H1 (cell line): ENCODE results near the gene FAM222B. TPM values are rescaled to one million over a fixed set of nuclear protein-coding genes. Genes with fewer than 3 reads are reported as not detected.
"Not testable (repeated sequence)": the region's sequence is repeated elsewhere in the genome, so short reads cannot be mapped to it uniquely, and the experiment has no call there.

Experiments
- CTCF ChIA-PET: fragments of 300-600 bp; sonication (Branson Sonifier 250); formaldehyde crosslinking; loops from one replicate; lab custom pipeline; 2021; ENCODE audit not compliant: partially characterized antibody; lab: Charles Lee
- POLR2A ChIA-PET: fragments of 300-600 bp; sonication (Branson Sonifier 250); formaldehyde crosslinking; loops from one replicate; lab custom pipeline; 2021; ENCODE audit warnings: inconsistent platforms; ENCODE audit not compliant: partially characterized antibody; lab: Charles Lee
- DNase-seq, 2 experiments: peaks; one replicate each; pipeline versions ENCODE4 v3.0.0 to v3.0.0-alpha.2; 2010 to 2022; ENCODE audit warnings: low spot score in 2 of 2, low read depth in 1 of 2, mixed read lengths in 1 of 2
- FAIRE-seq: peaks from 2 replicates; lab custom pipeline; 2011; peaks lifted over from hg19 to GRCh38; lab: Jason Lieb, UNC
- H2AFZ ChIP-seq: 2 replicates; pipeline ENCODE4 v1.8.1; 2012; ENCODE audit warnings: low read length, inconsistent platforms
- H2AK5ac ChIP-seq: 2 replicates; pipeline ENCODE4 v1.6.1; 2013; ENCODE audit warnings: low read depth, low read length
- H2BK120ac ChIP-seq: replicated peaks from 2 replicates; pipeline ENCODE3; 2013; ENCODE audit warnings: low read depth, low read length, inconsistent platforms
- H2BK12ac ChIP-seq: 2 replicates; pipeline ENCODE4 v1.6.1; 2013; ENCODE audit warnings: low read depth, low read length
- H2BK15ac ChIP-seq: 2 replicates; pipeline ENCODE4 v1.6.1; 2013; ENCODE audit warnings: low read length
- H2BK20ac ChIP-seq: 2 replicates; pipeline ENCODE4 v1.6.1; 2013; ENCODE audit warnings: low read length
- H2BK5ac ChIP-seq: 2 replicates; pipeline ENCODE4 v1.6.1; 2013; ENCODE audit warnings: low read depth, low read length
- H3K14ac ChIP-seq: 2 replicates; pipeline ENCODE4 v1.6.1; 2013; ENCODE audit warnings: inconsistent platforms; ENCODE audit not compliant: insufficient read length
- H3K18ac ChIP-seq: 2 replicates; pipeline ENCODE4 v1.6.1; 2013; ENCODE audit warnings: low read length; ENCODE audit errors: extremely low read depth
- H3K23ac ChIP-seq: 2 replicates; pipeline ENCODE4 v1.6.1; 2013; ENCODE audit warnings: inconsistent platforms; ENCODE audit not compliant: insufficient read length
- H3K23me2 ChIP-seq: 2 replicates; pipeline ENCODE4 v1.6.1; 2013; ENCODE audit warnings: low read depth, low read length
- H3K27ac ChIP-seq: 2 replicates; pipeline ENCODE4 v1.6.1; 2011; ENCODE audit warnings: low read depth, low read length, inconsistent platforms
- H3K27me3 ChIP-seq, 4 experiments: replicated peaks in 1 of 4; 1 replicate in 1 of 4; 2 replicates in 3 of 4; pipeline versions ENCODE4 v1.6.1 to v1.8.1; 2011 to 2013; ENCODE audit warnings: low read length in 3 of 4, mild to moderate bottlenecking in 3 of 4, inconsistent platforms in 2 of 4, mixed read lengths in 2 of 4, moderate library complexity in 1 of 4; ENCODE audit not compliant: control insufficient read depth in 3 of 4, insufficient read depth in 3 of 4; ENCODE audit errors: extremely low read depth in 1 of 4
- H3K36me3 ChIP-seq, 4 experiments: 2 replicates each; pipeline versions ENCODE4 v1.6.1 to v1.8.1; 2011 to 2013; ENCODE audit warnings: mild to moderate bottlenecking in 4 of 4, low read length in 3 of 4, moderate library complexity in 2 of 4, control low read depth in 1 of 4, inconsistent platforms in 1 of 4; ENCODE audit not compliant: insufficient read depth in 4 of 4, control insufficient read depth in 2 of 4
- H3K4ac ChIP-seq: replicated peaks from 2 replicates; pipeline ENCODE3; 2013; ENCODE audit warnings: low read length, low read depth, mixed read lengths, inconsistent platforms; ENCODE audit not compliant: insufficient read length
- H3K4me1 ChIP-seq, 4 experiments: replicated peaks in 1 of 4; 1 replicate in 1 of 4; 2 replicates in 3 of 4; pipeline versions ENCODE4 v1.6.1 to v1.8.1; 2011 to 2013; ENCODE audit warnings: low read length in 3 of 4, inconsistent platforms in 2 of 4, mixed read lengths in 1 of 4; ENCODE audit not compliant: insufficient read depth in 4 of 4, control insufficient read depth in 3 of 4
- H3K4me2 ChIP-seq, 2 experiments: 2 replicates each; pipeline versions ENCODE4 v1.6.1 to v1.8.1; 2011 to 2013; ENCODE audit warnings: low read depth in 2 of 2, low read length in 2 of 2, control low read depth in 1 of 2, inconsistent platforms in 1 of 2, mild to moderate bottlenecking in 1 of 2; ENCODE audit not compliant: insufficient read depth in 1 of 2
- H3K4me3 ChIP-seq, 4 experiments: fragments of 200-600, 300-600 bp in 1 of 4; sonication (generic), shearing (Covaris generic), sonication (Bioruptor Twin) in 1 of 4; 2 replicates each; pipeline versions ENCODE4 v1.5.1 to v1.8.1; 2011 to 2016; ENCODE audit warnings: low read length in 4 of 4, low read depth in 3 of 4, control low read depth in 2 of 4, inconsistent platforms in 2 of 4, mild to moderate bottlenecking in 2 of 4, mixed read lengths in 1 of 4, moderate library complexity in 1 of 4; ENCODE audit not compliant: insufficient read depth in 2 of 4; ENCODE audit errors: extremely low read depth in 1 of 4
- H3K56ac ChIP-seq: replicated peaks from 2 replicates; pipeline ENCODE3; 2013; ENCODE audit warnings: low read depth, mild to moderate bottlenecking, mixed read lengths, low read length, inconsistent platforms; ENCODE audit not compliant: insufficient read length
- H3K79me1 ChIP-seq: 2 replicates; pipeline ENCODE4 v1.6.1; 2013; ENCODE audit warnings: low read depth, low read length, control low read depth
- H3K79me2 ChIP-seq, 2 experiments: 2 replicates each; pipeline versions ENCODE4 v1.6.1 to v1.8.1; 2012 to 2013; ENCODE audit warnings: low read length in 2 of 2, mild to moderate bottlenecking in 2 of 2, inconsistent platforms in 1 of 2; ENCODE audit not compliant: insufficient read depth in 2 of 2, control insufficient read depth in 1 of 2
- H3K9ac ChIP-seq, 4 experiments: replicated peaks in 1 of 4; 1 replicate in 1 of 4; 2 replicates in 3 of 4; pipeline versions ENCODE4 v1.6.1 to v1.8.1; 2011 to 2013; ENCODE audit warnings: low read depth in 3 of 4, low read length in 3 of 4, control low read depth in 2 of 4, mild to moderate bottlenecking in 2 of 4, moderate library complexity in 2 of 4, inconsistent platforms in 1 of 4; ENCODE audit errors: extremely low read depth in 1 of 4
- H3K9me3 ChIP-seq, 2 experiments: 2 replicates each; pipeline versions ENCODE4 v1.6.1 to v1.8.1; 2012 to 2013; ENCODE audit warnings: mild to moderate bottlenecking in 2 of 2, moderate library complexity in 2 of 2, control low read depth in 1 of 2, inconsistent platforms in 1 of 2, low read depth in 1 of 2, low read length in 1 of 2, mixed read lengths in 1 of 2; ENCODE audit not compliant: insufficient read depth in 2 of 2
- H4K20me1 ChIP-seq, 2 experiments: replicated peaks in 1 of 2; 2 replicates each; pipeline versions ENCODE3 to v1.8.1; 2011 to 2013; ENCODE audit warnings: inconsistent platforms in 2 of 2, low read length in 2 of 2, mild to moderate bottlenecking in 1 of 2; ENCODE audit not compliant: insufficient read depth in 2 of 2, control insufficient read depth in 1 of 2
- H4K5ac ChIP-seq: 2 replicates; pipeline ENCODE4 v1.6.1; 2013; ENCODE audit warnings: low read length, low read depth, mixed read lengths, inconsistent platforms; ENCODE audit not compliant: insufficient read length
- H4K8ac ChIP-seq: 2 replicates; pipeline ENCODE4 v1.8.0; 2013; ENCODE audit warnings: mild to moderate bottlenecking, moderate library complexity, low read length, inconsistent platforms; ENCODE audit not compliant: insufficient read depth; ENCODE audit errors: extremely low read depth
- H4K91ac ChIP-seq: replicated peaks from 2 replicates; pipeline ENCODE3; 2013; ENCODE audit warnings: low read length, mixed read lengths, inconsistent platforms; ENCODE audit not compliant: insufficient read length
- WGBS, 2 experiments: shearing (Covaris generic) in 1 of 2; methylation state at CpG; one replicate each; pipeline versions ENCODE4 v1.1.6 to v1.1.7; 2013 to 2015; ENCODE audit warnings: low lambda C conversion rate in 2 of 2, mixed read lengths in 2 of 2, inconsistent platforms in 1 of 2, low coverage in 1 of 2, missing lambda C conversion rate in 1 of 2; ENCODE audit not compliant: insufficient replicate concordance in 2 of 2, insufficient coverage in 1 of 2, insufficient read length in 1 of 2; ENCODE audit errors: extremely low coverage in 1 of 2, missing lambda C conversion rate in 1 of 2; 5-methylcytosine and 5-hydroxymethylcytosine counted together
- polyA plus RNA-seq, 7 experiments: library from polyadenylated mRNA; depleted of rRNA in 3 of 7; stranded (reverse) in 5 of 7; unstranded in 2 of 7; fragments of >200 nt in 5 of 7; fragments of 200-250 nt in 2 of 7; gene quantifications; 1 replicate in 5 of 7; 2 replicates in 1 of 7; 4 replicates in 1 of 7; pipeline versions ENCODE4 v1.2.1 to v1.2.3, GENCODE V29; 2011 to 2013; ENCODE audit warnings: missing spikeins in 2 of 7, mixed read lengths in 2 of 7
- total RNA-seq: library from RNA; stranded (reverse); fragmentation: NEBNext Ultra II Directional; extraction: Animal tissue kit (Norgen Biotek cat#: 25700); gene quantifications from 2 replicates; pipeline ENCODE4 v1.2.1, GENCODE V29; 2021

FAM222B gene
- total and polyA plus RNA-seq, 2 of the 8 experiments (the other 6 are each of a cell fraction or from before 2014, with no cell fraction given) = 42.1 to 81.7 TPM

DNA sequence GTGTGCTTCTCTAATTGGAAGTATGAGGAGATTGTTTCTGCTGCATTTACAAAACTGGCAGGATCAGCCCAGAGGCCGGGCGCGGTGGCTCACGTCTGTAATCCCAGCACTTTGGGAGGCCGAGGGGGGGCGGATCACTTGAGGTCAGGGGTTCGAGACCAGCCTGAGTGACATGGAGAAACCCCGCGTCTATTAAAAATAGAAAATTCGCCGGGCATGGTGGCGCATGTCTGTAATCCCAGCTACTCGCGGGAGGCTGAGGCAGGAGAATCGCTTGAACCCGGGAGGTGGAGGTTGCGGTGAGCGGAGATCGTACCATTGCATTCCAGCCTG is 121.6 kb downstream of the FAM222B start:
- FAIRE-seq, H3K18ac ChIP-seq, H2AFZ ChIP-seq, H4K8ac ChIP-seq, DNase-seq, H2BK15ac ChIP-seq, H2BK20ac ChIP-seq, H3K4ac ChIP-seq, H4K91ac ChIP-seq, H2BK12ac ChIP-seq, H3K27me3 ChIP-seq, H2BK5ac ChIP-seq, H3K56ac ChIP-seq, H3K14ac ChIP-seq, H3K27ac ChIP-seq, H3K23ac ChIP-seq, H2AK5ac ChIP-seq, H4K5ac ChIP-seq, H3K9me3 ChIP-seq, H2BK120ac ChIP-seq, H3K79me1 ChIP-seq: not testable (repeated sequence)
- H3K9ac ChIP-seq = peak overlapping the region in 3 of 4 experiments; percentile 24 to 98 (median 97); a peak in 6 of 7 replicates
- H4K20me1 ChIP-seq = peaks cover 6 to 21% of the 10 kb centered on the region in 2 experiments
- 24% methylated on average over 19 of the region's 19 CpGs; no CpG with 5 or more reads in 1 of the 2 experiments for WGBS, 2 experiments
- peak overlapping the region; percentile 95 to 100 (median 98) for H3K4me3 ChIP-seq
- peak overlapping the region; percentile 87 to 99 for H3K4me2 ChIP-seq
- H3K36me3 ChIP-seq = peaks cover 19 to 49% (median 36%) of the 10 kb centered on the region in 4 experiments
- H3K4me1 ChIP-seq = peaks cover 2 to 15% (median 6%) of the 10 kb centered on the region in 4 experiments
- ChIA-PET CTCF (interaction anchor here (1.4 to 16.9 kb wide), 2 partner anchors 17 to 29 kb away, joined by 5 to 316 read pairs; no protein-coding TSS in a partner anchor), POLR2A (interaction anchor here (0.8 to 17.6 kb wide), 24 partner anchors 8 to 232 kb away, joined by 3 to 813 read pairs (median 6); partner anchors contain the start of genes FLOT2, PHF12, PIGS and PROCA1)
- peaks cover 5 to 50% of the 10 kb centered on the region in 2 experiments; a peak in 3 of 4 replicates for H3K79me2 ChIP-seq
- peaks cover 23% of the 10 kb centered on the region for H3K23me2 ChIP-seq
